Hematopoietic multipotent progenitor cell treated with erythropoietin and hydrocortisone succinate and interleukin-3 and kit ligand, for 4 days (in vitro differentiated cells): ENCODE measurements around the gene DEGS2.
A peak's percentile ranks its signal among the peaks of the same experiment; 100 is the strongest.

Source experiments
- DNase-seq: peaks from one replicate; pipeline ENCODE4 v3.0.0-alpha.2; 2015

The DEGS2 gene

GRCh38 chr14:100108840-100109593 lies 50.4 kb downstream of the DEGS2 start:
- DNase-seq, result no peak

DNA sequence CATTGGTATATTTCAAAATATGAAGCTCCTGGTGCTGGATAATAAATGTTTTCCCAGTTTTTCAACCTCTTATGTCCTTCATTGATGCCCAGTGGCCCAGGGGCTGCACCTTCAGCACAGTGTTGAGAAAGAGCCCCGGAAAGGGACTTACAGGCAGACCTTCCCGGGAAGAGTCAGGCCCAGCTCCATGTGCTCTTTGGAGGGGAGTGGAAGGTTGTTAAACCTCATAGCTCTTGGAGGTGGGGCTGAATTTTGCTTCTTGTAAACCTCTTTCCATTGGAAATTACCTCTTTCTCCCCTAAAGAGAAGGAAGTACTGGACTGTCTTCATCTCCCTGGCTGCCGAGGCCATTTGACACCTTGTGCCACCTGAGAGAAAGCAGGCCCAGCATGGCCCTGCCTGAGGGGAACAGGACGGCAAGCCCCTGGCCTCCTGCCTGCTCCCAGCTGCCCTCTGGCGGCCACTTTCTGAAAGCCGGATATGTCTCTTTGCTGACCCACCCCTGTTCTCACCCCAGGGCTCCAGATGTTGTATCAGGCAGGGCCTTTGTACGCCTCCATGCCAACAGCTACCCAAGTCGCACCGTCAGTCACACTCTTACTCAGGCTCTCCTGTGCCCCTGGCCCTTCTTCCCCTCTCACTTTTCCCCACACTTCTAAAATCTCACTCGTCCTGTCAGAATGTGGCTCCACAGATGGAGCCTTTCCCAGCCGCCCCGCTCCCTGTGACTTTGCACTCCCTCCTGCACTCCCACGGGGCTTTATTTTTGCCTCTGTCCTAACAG lies 51.2 kb downstream of the DEGS2 start:
- DNase-seq, result peak; percentile 93

DNA sequence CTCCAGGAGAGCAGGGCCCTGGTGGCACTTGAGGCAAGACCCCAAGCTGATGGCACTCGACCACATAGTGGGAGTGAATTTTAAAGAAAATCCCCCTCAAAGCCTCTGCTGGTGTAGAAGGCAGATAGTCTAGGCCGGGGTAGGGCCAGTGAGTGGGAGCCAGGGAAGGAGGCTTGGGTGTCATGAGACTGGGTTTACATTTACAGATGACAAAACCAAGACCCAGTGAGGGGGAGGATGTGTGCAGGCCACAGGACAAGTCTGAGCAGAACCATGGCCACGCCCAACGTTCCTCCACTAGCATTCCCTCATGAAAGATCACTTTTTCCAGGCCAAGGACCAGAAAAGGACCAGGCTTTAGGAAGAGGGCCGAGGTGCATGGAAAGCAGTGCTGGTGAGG lies 52.2 kb downstream of the DEGS2 start:
- no peak for DNase-seq

DNA sequence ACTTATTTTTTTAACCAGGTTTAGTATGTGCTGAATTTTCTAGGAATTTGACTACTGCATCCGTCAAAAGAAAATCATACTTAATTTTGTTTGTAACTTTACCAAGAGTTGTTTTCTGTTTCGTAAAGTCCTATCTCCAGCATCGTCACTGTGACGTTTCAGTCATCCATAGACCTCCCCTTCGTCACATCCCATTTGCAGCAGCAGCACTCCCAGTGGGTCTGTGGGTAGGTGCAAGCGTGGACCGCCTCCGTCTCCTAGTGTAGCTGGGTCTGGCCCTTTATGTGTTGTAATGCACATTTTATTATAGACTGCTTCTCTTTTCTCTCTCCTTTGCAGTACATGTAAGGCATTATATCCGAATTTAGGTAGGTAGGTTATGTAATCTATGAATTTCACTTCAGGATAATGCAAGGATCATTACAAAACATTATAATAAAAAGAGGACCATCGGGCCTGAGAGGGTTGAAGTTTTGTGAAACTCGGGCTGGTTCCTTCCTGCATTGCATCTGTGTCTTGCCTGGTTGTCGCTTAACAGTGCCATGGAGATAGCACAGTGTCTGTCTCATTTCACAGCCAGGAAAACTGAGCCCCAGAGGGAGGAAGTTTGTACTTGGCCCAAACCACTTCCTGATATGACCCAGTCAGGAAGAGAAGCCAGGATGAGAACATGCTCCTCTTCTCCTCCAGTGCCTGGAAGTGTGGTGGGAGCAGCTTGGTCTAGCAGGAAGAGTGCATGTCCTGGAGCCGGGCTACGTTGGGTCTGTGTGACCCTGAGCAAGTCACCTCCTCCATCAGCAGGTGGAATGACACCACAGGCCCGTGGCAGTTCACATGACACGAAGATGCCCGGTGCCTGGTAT lies 53.0 kb downstream of the DEGS2 start:
- DNase-seq, result peak; percentile 54

DNA sequence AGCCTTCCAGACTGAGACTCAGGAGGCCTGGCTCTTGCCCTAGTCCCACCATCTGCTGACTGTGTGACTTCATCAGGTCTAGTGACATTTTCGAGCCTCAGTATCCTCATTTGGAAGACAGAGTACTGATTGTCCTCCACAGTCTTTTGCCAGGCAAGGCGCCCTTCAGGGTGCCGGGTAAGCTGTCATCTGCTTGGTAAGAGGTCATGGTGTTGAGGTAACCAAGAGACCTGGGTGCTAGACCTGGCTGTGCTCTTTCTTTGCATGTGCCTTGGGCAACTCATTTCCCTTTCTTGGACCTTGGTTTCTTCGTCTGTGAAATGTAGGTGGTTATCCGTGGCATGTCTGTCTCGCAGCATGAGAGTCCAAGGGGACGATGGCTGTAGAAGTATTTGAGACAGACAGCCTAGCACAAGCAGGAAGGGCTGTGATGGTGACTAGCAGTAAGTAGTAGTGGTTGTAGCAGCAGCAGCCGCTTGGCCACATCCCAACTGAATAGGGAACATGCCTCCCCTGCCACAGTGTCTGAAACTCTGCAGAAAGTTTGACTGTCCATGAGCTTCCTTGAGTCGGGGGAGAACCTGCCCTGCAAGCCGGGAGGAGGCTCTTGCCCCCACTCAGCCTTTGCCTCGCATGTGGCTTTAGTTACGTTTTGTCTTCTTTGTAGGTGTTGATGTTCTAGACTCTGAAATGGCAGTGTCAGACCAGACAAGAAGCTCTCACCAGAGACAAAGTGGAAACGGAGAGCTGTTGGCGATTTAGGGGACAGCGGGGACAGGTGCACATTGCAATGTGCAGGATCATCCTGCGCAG lies 53.9 kb downstream of the DEGS2 start:
- peak; percentile 70 for DNase-seq

DNA sequence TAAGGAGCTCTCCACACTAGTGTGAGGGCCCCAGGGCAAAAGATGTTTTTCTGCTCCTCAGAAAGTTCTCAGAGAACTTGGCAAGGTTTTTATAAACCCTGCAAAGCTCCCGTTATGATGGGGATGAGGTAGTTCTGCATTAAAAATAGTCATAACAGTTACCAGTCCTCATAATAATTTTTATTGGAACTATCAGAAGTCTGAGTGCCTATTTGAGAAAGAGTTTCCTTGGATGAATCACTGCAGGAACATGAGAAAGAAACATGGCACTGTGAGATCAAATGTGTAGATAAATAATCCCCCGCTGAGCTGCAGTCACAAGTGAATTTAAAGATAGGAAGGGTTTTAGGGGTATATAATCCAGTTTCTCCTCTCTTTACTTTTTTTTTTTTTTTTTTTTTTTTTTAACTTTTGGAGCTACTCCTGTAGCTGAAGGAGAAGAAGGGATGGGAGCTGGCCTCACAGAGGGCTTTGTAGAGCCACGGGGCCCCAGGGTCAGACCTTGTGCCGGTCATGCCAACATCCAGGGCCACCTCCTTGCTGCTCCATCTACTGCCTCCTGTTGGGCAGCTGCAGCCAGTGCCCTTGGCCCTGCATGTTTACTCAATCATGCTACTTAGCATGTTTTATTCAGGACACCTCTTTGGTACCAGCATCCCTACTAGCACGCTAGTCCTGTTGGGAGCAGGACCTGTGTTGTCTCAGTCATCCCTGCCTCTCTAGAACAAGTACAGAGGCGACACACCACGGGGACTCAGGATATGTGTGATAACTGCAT lies 54.7 kb downstream of the DEGS2 start:
- no peak for DNase-seq

GRCh38 chr14:100104006-100104352 lies 55.5 kb downstream of the DEGS2 start:
- DNase-seq, result no peak

- no peak for DNase-seq
These were observed 56.0 kb downstream of the DEGS2 start for GRCh38 chr14:100103250-100104005.

DNA sequence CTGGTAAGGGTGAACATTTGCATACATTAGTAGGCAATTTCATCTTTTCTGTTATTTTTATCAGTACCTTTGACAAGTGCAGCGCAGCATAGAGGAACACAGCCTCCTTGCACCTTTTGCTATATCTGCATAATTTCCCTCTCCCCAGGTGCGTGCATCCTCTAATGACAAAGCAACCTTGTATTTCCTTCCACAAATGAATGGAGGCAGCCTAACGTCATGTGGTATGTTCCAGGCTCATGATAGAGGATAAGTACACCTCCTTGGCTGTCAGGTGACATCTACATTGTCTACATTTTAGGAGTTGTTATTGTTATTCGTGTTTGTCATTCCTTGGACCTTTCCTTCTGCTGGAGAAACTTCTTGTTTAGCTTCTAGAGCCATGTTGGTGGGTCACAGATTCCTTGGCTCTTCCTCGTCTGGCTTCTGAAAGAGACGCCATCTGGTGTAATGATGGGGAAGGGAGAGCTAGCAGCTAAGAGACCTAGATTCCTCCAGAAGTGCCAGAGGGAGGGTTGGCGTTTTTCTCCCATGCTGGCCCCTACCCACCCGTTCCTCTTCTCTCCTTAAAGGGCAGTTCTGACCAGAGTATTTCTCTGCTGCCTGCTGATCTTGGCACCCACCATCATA lies 57.2 kb downstream of the DEGS2 start:
- no peak for DNase-seq

DNA sequence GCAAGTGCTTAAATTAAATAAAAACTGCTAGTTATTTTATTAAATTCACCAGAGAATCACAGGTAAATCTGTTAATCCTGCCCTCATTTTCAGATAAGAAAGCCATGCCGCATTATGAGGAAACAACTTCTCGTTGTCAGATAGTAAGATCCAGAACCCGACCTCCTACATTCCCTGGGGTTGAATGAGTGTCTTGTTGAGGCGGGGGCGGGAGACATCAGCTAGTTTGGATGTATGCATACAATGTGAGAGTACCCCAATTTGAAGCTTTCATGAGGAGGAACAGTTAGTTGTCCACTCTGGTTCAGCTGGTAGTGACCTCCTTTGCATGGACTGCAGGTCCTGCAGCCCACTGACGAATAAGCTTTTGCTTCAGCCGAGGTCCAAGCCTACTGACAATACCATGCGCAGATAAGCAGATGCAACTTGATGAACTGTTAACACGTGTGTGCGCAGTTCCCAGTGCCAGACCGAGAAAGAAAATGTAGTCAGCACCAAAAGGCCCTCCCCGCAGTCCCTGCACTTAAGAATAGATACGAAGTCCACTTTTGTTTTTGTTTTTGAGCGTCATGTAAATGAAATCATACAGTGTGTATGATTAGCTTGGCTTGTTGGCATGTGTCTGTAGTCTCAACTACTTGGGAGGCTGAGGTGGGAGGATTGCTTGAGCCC lies 59.3 kb downstream of the DEGS2 start:
- DNase-seq, result no peak

DNA sequence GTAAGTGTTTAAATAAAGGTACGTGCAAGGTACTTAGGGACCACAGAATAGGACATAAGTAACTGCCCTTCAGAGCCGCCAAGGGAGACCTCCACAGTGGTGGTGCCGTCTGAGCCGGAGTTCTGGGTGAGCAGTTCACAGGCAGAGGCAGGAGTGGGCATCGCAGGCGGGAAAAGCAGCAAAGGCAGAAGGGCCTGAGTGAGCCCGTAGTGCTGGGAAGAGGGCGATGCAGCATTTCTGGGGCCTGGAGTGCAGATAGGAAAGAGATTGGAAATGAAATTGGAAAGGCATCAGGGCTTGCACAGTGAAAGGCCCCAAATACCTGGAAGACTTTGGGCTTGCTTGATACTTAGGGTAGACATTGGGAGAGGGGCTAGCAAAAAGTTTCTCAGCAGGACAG lies 61.3 kb downstream of the DEGS2 start:
- DNase-seq, result no peak

GRCh38 chr14:100096656-100097055 lies 62.8 kb downstream of the DEGS2 start:
- DNase-seq, result no peak
